ENCODE results near the gene TUT4. TPM values are rescaled to one million over a fixed set of nuclear protein-coding genes. Genes with fewer than 3 reads are reported as not detected.

The TUT4 gene
- total RNA-seq, 2 experiments from 2014 or later, result 51.6 to 59.0 TPM

DNA sequence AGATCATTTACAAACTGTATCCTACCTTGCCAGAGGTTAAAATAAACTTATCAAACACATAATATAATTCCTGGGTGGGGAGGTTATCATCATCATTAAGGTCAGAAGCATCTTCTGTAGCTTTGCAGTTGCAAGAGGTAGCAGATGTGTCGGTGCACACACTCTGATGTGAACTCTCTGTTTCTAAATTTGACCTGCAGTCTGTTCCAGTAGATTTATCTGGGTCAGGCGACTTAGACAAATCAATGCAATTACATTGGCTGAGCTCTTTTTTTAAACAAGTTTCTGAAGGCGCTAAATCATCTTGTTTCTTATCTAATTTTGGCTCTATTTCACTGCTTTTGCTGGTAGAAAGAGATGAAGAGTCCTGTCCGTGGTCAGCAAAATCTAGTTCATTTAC lies 78.1 kb downstream of the TUT4 start:
- peaks cover 6% of the 10 kb centered on the region for H3K4me1 Mint-ChIP-seq (ENCODE audit: low read depth)
- no peak overlapping the region for H3K4me3 Mint-ChIP-seq
- ATAC-seq, result no peak
- intact Hi-C loops (cut with micrococcal nuclease), result no loop called here
- peaks cover 12% of the 10 kb centered on the region for H3K36me3 Mint-ChIP-seq (ENCODE audit: low read depth)
- H3K27ac Mint-ChIP-seq, result no peak overlapping the region
- POLR2A ChIA-PET, result interaction anchor here (0.6 to 0.7 kb wide), 2 partner anchors 11 to 551 kb away, joined by 3 read pairs; no protein-coding TSS in a partner anchor
- no peaks in the 10 kb centered on the region for H3K27me3 Mint-ChIP-seq
- TF ChIP-seq, protein P1, sequence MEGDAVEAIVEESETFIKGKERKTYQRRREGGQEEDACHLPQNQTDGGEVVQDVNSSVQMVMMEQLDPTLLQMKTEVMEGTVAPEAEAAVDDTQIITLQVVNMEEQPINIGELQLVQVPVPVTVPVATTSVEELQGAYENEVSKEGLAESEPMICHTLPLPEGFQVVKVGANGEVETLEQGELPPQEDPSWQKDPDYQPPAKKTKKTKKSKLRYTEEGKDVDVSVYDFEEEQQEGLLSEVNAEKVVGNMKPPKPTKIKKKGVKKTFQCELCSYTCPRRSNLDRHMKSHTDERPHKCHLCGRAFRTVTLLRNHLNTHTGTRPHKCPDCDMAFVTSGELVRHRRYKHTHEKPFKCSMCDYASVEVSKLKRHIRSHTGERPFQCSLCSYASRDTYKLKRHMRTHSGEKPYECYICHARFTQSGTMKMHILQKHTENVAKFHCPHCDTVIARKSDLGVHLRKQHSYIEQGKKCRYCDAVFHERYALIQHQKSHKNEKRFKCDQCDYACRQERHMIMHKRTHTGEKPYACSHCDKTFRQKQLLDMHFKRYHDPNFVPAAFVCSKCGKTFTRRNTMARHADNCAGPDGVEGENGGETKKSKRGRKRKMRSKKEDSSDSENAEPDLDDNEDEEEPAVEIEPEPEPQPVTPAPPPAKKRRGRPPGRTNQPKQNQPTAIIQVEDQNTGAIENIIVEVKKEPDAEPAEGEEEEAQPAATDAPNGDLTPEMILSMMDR (IDR thresholded peaks at IDR 0.05), result no peak
- CTCF ChIA-PET, result interaction anchor here (1.0 to 1.4 kb wide), 2 partner anchors 15 to 78 kb away, joined by 3 to 4 read pairs; partner anchors contain the start of gene TUT4
- no peaks in the 10 kb centered on the region for H3K9me3 Mint-ChIP-seq
- DNase-seq, result no peak

DNA sequence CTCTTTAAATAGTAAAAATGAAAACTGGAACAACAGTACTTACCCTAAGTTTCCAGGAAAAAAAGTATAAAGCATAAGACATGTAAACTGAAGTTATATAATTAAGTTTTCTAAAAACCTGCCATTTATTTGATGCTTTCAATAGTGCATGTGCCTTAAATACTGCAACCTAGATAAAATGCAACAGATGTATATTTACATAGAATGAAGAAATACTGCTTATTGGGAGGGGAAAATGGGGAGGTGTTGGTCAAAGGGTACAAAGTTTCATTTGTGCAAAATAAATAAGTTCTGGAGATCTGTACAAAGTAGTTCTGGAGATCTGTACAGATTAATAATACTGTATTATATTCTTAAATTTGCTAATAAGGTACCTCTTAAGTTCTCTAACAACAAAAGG lies 79.9 kb downstream of the TUT4 start:
- H3K36me3 Mint-ChIP-seq (ENCODE audit: low read depth), result peaks cover 12% of the 10 kb centered on the region
- TF ChIP-seq, protein P1 (IDR thresholded peaks at IDR 0.05), result no peak
- DNase-seq (no peak), ATAC-seq (no peak)
- H3K4me3 Mint-ChIP-seq, result no peak overlapping the region
- H3K27me3 Mint-ChIP-seq, result no peaks in the 10 kb centered on the region
- intact Hi-C loops (cut with micrococcal nuclease), result no loop called here
- H3K27ac Mint-ChIP-seq, result no peak overlapping the region
- ChIA-PET POLR2A (interaction anchor here (0.5 to 0.6 kb wide), 2 partner anchors 159 to 332 kb away, joined by 3 to 5 read pairs; no protein-coding TSS in a partner anchor), CTCF (no interaction called here)
- H3K4me1 Mint-ChIP-seq (ENCODE audit: low read depth), result peaks cover 6% of the 10 kb centered on the region
- no peaks in the 10 kb centered on the region for H3K9me3 Mint-ChIP-seq

DNA sequence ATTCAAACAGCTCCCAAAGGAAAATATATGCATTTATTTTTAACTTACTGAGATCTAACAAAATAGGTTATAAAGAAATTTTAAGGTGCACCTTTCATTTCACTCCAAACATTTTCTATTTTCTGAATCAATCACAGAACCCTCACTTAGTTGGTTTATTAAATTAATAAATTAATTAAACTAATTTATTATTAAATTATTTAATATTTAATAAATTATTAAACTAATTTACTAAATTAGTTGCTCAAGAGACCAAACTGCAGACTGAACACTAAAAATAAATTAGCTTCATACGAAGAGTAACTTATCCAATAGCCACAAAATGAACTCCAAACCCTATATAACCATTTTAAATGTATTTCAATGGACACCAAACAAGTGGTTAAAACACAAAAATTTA lies 80.5 kb downstream of the TUT4 start:
- H3K27ac Mint-ChIP-seq, result no peak overlapping the region
- H3K9me3 Mint-ChIP-seq, result no peaks in the 10 kb centered on the region
- peaks cover 12% of the 10 kb centered on the region for H3K36me3 Mint-ChIP-seq (ENCODE audit: low read depth)
- TF ChIP-seq, protein P1 (IDR thresholded peaks at IDR 0.05), result no peak
- DNase-seq, result no peak
- ATAC-seq, result no peak
- ChIA-PET CTCF (interaction anchor here (0.7 kb wide), 1 partner anchor 215 kb away, joined by 3 read pairs; no protein-coding TSS in a partner anchor), POLR2A (interaction anchor here (0.5 kb wide), 1 partner anchor 331 kb away, joined by 3 read pairs; no protein-coding TSS in a partner anchor)
- intact Hi-C loops (cut with micrococcal nuclease), result no loop called here
- no peak overlapping the region for H3K4me3 Mint-ChIP-seq
- H3K4me1 Mint-ChIP-seq (ENCODE audit: low read depth), result peaks cover 6% of the 10 kb centered on the region
- H3K27me3 Mint-ChIP-seq, result no peaks in the 10 kb centered on the region

DNA sequence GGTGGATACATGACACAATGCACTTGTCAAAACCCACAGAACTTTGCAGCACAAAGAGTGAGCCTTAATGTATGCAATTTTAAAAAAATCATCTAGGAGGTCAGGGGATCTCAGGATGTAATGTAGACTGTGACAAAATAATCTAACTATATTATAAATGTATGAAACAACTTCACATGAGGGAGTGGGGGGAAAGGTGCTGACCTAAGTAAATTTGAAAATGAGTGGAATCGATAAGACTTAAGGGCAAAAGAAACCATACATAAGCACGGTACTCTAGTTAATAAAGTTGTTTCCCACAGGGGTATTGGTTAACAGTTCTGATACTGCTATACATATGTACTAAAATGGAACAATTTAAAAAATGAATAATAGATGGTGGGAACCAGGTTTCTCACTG lies 83.8 kb downstream of the TUT4 start:
- intact Hi-C loops (cut with micrococcal nuclease), result no loop called here
- ATAC-seq (no peak), DNase-seq (no peak)
- Mint-ChIP-seq H3K27me3 (no peaks in the 10 kb centered on the region), H3K4me3 (no peak overlapping the region), H3K27ac (no peak overlapping the region), H3K4me1 (ENCODE audit: low read depth) (peaks cover 6% of the 10 kb centered on the region), H3K36me3 (ENCODE audit: low read depth) (peaks cover 9% of the 10 kb centered on the region), H3K9me3 (no peaks in the 10 kb centered on the region)
- TF ChIP-seq, protein P1 (IDR thresholded peaks at IDR 0.05), result no peak
- CTCF ChIA-PET, result no interaction called here
- POLR2A ChIA-PET, result interaction anchor here (0.6 kb wide), 1 partner anchor 105 kb away, joined by 3 read pairs; no protein-coding TSS in a partner anchor

DNA sequence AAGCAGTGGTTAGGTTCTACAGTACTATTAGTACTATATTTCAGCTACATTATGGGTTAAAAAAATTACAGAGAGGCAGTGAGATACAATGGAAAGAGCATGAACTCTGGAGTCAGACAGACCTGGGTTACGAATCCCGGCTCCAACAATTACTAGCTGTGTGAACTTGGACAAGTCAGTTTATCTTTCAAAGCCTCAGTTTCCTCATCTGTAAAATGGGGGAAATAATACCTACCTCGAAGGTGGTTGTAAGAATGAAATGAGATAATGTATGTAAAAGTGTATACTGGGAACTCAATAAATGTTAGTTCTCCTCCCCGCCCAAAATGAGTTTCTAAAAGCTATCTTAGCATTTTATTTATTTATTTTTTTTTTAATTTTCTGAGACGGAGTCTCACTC lies 89.0 kb downstream of the TUT4 start:
- no peak overlapping the region for H3K27ac Mint-ChIP-seq

More for the DNA sequence above, 89.0 kb downstream of the TUT4 start:
- intact Hi-C loops (cut with micrococcal nuclease), result no loop called here
- Mint-ChIP-seq H3K4me1 (ENCODE audit: low read depth) (no peaks in the 10 kb centered on the region), H3K4me3 (no peak overlapping the region), H3K27me3 (no peaks in the 10 kb centered on the region), H3K9me3 (no peaks in the 10 kb centered on the region), H3K36me3 (ENCODE audit: low read depth) (peaks cover 6% of the 10 kb centered on the region)
- CTCF ChIA-PET, result interaction anchor here (0.9 to 1.9 kb wide), 2 partner anchors 12 to 203 kb away, joined by 3 to 6 read pairs; no protein-coding TSS in a partner anchor
- ATAC-seq (no peak), DNase-seq (no peak)
- POLR2A ChIA-PET, result interaction anchor here (0.6 to 1.5 kb wide), 3 partner anchors 11 to 351 kb away, joined by 3 to 4 read pairs (median 3); no protein-coding TSS in a partner anchor
- TF ChIP-seq, protein P1 (IDR thresholded peaks at IDR 0.05), result no peak
